Suprapubic skin (tissue), 4 donors: ENCODE data around the gene GNG4.

Source experiments
- CTCF ChIP-seq, 2 donors: fragments of 200-600 bp in 1 of 2; fragments of 450-650 bp in 1 of 2; sonication (generic) in 1 of 2; IDR thresholded peaks; one replicate each; pipeline ENCODE4 v1.5.1; 2016 to 2019; ENCODE audit warnings: antibody characterized with exemption in 2 of 2, mild to moderate bottlenecking in 1 of 2, moderate library complexity in 1 of 2
- EP300 ChIP-seq: sonication (generic); formaldehyde crosslinking; IDR thresholded peaks from one replicate; pipeline ENCODE4 v1.6.1; 2017; ENCODE audit warnings: antibody characterized with exemption
- POLR2A ChIP-seq, 2 donors: fragments of 450-650 bp; IDR thresholded peaks; one replicate each; pipeline ENCODE4 v1.6.1; 2017; ENCODE audit warnings: antibody characterized with exemption in 2 of 2, mild to moderate bottlenecking in 2 of 2, moderate library complexity in 2 of 2
- POLR2AphosphoS5 ChIP-seq, 3 donors: sonication (generic); formaldehyde crosslinking; IDR thresholded peaks; one replicate each; pipeline ENCODE4 v1.6.1; 2017; ENCODE audit warnings: antibody characterized with exemption in 3 of 3

- TF ChIP-seq CTCF (IDR thresholded peaks at IDR 0.05), result no peak
- TF ChIP-seq POLR2A (IDR thresholded peaks at IDR 0.05), result no peak
- no peak for TF ChIP-seq POLR2AphosphoS5 (IDR thresholded peaks at IDR 0.05)
- TF ChIP-seq EP300, result no peak
Measured at GRCh38 chr1:235579891-235580290, 69.7 kb downstream of the GNG4 start.
